ENCODE results near the gene NBL1. TPM values are rescaled to one million over a fixed set of nuclear protein-coding genes. Genes with fewer than 3 reads are reported as not detected.

Gene NBL1
- total RNA-seq, 1 experiment from 2014 or later: 117 TPM

GRCh38 chr1:19615438-19615837 lies 28.7 kb upstream of the NBL1 start:
- POLR2A ChIA-PET (ENCODE audit: unreplicated experiment): no interaction called here
- H3K27me3 ChIP-seq (ENCODE audit: low read length): no peaks in the 10 kb centered on the region

GRCh38 chr1:19616489-19616888 lies 27.6 kb upstream of the NBL1 start:
- peaks cover 13% of the 10 kb centered on the region; the same call in 1 of the 2 replicates for H3K36me3 ChIP-seq (ENCODE audit: low read depth, low read length)
- H3K4me3 ChIP-seq (ENCODE audit: low read length): no peak overlapping the region
- peak overlapping the region; percentile 16 for H3K27ac ChIP-seq (ENCODE audit: low read length)
- BruUV-seq (replicated peaks): no TSS peak
- ATAC-seq (peak; percentile 85), DNase-seq (peak; percentile 48)
- peaks cover 65% of the 10 kb centered on the region for H3K79me2 ChIP-seq (ENCODE audit: low read length)
- no peaks in the 10 kb centered on the region for H3K9me3 ChIP-seq (ENCODE audit: low read length)
- no peak overlapping the region for H3K9ac ChIP-seq (ENCODE audit: low read length)
- H3K4me1 ChIP-seq (ENCODE audit: insufficient read depth, low read length): peaks cover 14% of the 10 kb centered on the region
- no peaks in the 10 kb centered on the region for H3K9me2 ChIP-seq (replicated peaks; ENCODE audit: low read length)
- intact Hi-C loops (cut with micrococcal nuclease): no loop called here
- POLR2A ChIA-PET (ENCODE audit: unreplicated experiment): no interaction called here
- peak overlapping the region; percentile 14 for H3K4me2 ChIP-seq (ENCODE audit: low read length)
- CTCF ChIA-PET: no interaction called here
- peaks cover 4% of the 10 kb centered on the region for H3F3A ChIP-seq (ENCODE audit: low read length, unreplicated experiment)
- H4K20me1 ChIP-seq (ENCODE audit: low read length): peaks cover 9% of the 10 kb centered on the region
- no peaks in the 10 kb centered on the region for H3K27me3 ChIP-seq (ENCODE audit: low read length)
- H2AFZ ChIP-seq (ENCODE audit: low read length): no peak overlapping the region
- no peak for TF ChIP-seq EZH2phosphoT487 (IDR thresholded peaks at IDR 0.05; ENCODE audit: borderline replicate concordance, low read length)
- no peak for TF ChIP-seq CTCF (conservative IDR thresholded peaks at IDR 0.05; ENCODE audit: low read depth, low read length)
- TF ChIP-seq EZH2 (IDR thresholded peaks at IDR 0.05; ENCODE audit: low read length, unreplicated experiment): no peak

More at GRCh38 chr1:19615438-19615837, 28.7 kb upstream of the NBL1 start:
- H4K20me1 ChIP-seq (ENCODE audit: low read length): peaks cover 9% of the 10 kb centered on the region
- intact Hi-C loops (cut with micrococcal nuclease): no loop called here
- CTCF ChIA-PET: interaction anchor here (0.6 kb wide), 1 partner anchor 143 kb away, joined by 11 read pairs; no protein-coding TSS in a partner anchor
- no peak overlapping the region for H3K9ac ChIP-seq (ENCODE audit: low read length)
- H3K9me3 ChIP-seq (ENCODE audit: low read length): no peaks in the 10 kb centered on the region
- H3K79me2 ChIP-seq (ENCODE audit: low read length): peaks cover 59% of the 10 kb centered on the region
- peaks cover 13% of the 10 kb centered on the region; the same call in 1 of the 2 replicates for H3K36me3 ChIP-seq (ENCODE audit: low read depth, low read length)
- H3K4me3 ChIP-seq (ENCODE audit: low read length): no peak overlapping the region
- BruUV-seq (replicated peaks): no TSS peak
- H3F3A ChIP-seq (ENCODE audit: low read length, unreplicated experiment): peaks cover 4% of the 10 kb centered on the region
- H3K27ac ChIP-seq (ENCODE audit: low read length): no peak overlapping the region
- H3K4me1 ChIP-seq (ENCODE audit: insufficient read depth, low read length): peaks cover 14% of the 10 kb centered on the region
- TF ChIP-seq EZH2phosphoT487 (IDR thresholded peaks at IDR 0.05; ENCODE audit: borderline replicate concordance, low read length) (no peak), CTCF (conservative IDR thresholded peaks at IDR 0.05; ENCODE audit: low read depth, low read length) (no peak), EZH2 (IDR thresholded peaks at IDR 0.05; ENCODE audit: low read length, unreplicated experiment) (no peak)
- no peak overlapping the region for H3K4me2 ChIP-seq (ENCODE audit: low read length)
- DNase-seq (no peak), ATAC-seq (no peak)
- no peak overlapping the region for H2AFZ ChIP-seq (ENCODE audit: low read length)
- H3K9me2 ChIP-seq (replicated peaks; ENCODE audit: low read length): no peaks in the 10 kb centered on the region

GRCh38 chr1:19617376-19617775 lies 26.7 kb upstream of the NBL1 start:
- peaks cover 14% of the 10 kb centered on the region for H3K4me1 ChIP-seq (ENCODE audit: insufficient read depth, low read length)
- peaks cover 9% of the 10 kb centered on the region for H4K20me1 ChIP-seq (ENCODE audit: low read length)
- no peak overlapping the region for H3K4me3 ChIP-seq (ENCODE audit: low read length)
- H3K27ac ChIP-seq (ENCODE audit: low read length): no peak overlapping the region
- H3K36me3 ChIP-seq (ENCODE audit: low read depth, low read length): peaks cover 13% of the 10 kb centered on the region; the same call in 1 of the 2 replicates
- intact Hi-C loops (cut with micrococcal nuclease): no loop called here
- H3F3A ChIP-seq (ENCODE audit: low read length, unreplicated experiment): peaks cover 4% of the 10 kb centered on the region
- H2AFZ ChIP-seq (ENCODE audit: low read length): no peak overlapping the region
- H3K4me2 ChIP-seq (ENCODE audit: low read length): no peak overlapping the region
- no peaks in the 10 kb centered on the region for H3K27me3 ChIP-seq (ENCODE audit: low read length)
- CTCF ChIA-PET: no interaction called here
- ATAC-seq: no peak
- no TSS peak for BruUV-seq (replicated peaks)
- TF ChIP-seq CTCF (conservative IDR thresholded peaks at IDR 0.05; ENCODE audit: low read depth, low read length) (no peak), EZH2phosphoT487 (IDR thresholded peaks at IDR 0.05; ENCODE audit: borderline replicate concordance, low read length) (no peak), EZH2 (IDR thresholded peaks at IDR 0.05; ENCODE audit: low read length, unreplicated experiment) (no peak)
- H3K79me2 ChIP-seq (ENCODE audit: low read length): peaks cover 69% of the 10 kb centered on the region
- POLR2A ChIA-PET (ENCODE audit: unreplicated experiment): no interaction called here
- no peak for DNase-seq
- no peaks in the 10 kb centered on the region for H3K9me2 ChIP-seq (replicated peaks; ENCODE audit: low read length)
- no peak overlapping the region for H3K9ac ChIP-seq (ENCODE audit: low read length)
- H3K9me3 ChIP-seq (ENCODE audit: low read length): no peaks in the 10 kb centered on the region

Measured in PC-3 (cell line).